ENCODE results near the gene KMT2C. TPM values are rescaled to one million over a fixed set of nuclear protein-coding genes. Genes with fewer than 3 reads are reported as not detected.
A peak's percentile ranks its signal among the peaks of the same experiment; 100 is the strongest.
"Not testable (repeated sequence)": the region's sequence is repeated elsewhere in the genome, so short reads cannot be mapped to it uniquely, and the experiment has no call there.

KMT2C gene
- polyA plus RNA-seq, 5 donors = 22.7 to 43.5 (median 35.9) TPM

DNA sequence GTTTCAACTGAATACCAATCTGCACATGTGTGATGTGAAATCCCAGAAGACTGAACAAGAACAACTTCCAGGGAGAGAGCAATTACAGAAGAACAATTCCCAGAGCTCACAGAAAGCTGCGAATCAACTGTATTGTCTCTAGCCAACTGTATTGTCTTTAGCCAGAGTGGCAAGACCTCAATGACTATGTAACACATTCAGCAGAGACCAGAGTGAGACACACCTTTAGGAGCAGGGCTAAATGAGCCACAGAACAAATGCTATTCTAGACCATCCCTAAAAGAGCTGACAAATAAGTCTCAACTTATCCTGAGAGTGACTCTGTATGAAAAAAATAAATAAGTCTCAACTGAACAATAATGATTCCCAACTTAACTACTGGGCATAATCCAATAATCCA is 72.0 kb downstream of the KMT2C start:
- no peak for DNase-seq

DNA sequence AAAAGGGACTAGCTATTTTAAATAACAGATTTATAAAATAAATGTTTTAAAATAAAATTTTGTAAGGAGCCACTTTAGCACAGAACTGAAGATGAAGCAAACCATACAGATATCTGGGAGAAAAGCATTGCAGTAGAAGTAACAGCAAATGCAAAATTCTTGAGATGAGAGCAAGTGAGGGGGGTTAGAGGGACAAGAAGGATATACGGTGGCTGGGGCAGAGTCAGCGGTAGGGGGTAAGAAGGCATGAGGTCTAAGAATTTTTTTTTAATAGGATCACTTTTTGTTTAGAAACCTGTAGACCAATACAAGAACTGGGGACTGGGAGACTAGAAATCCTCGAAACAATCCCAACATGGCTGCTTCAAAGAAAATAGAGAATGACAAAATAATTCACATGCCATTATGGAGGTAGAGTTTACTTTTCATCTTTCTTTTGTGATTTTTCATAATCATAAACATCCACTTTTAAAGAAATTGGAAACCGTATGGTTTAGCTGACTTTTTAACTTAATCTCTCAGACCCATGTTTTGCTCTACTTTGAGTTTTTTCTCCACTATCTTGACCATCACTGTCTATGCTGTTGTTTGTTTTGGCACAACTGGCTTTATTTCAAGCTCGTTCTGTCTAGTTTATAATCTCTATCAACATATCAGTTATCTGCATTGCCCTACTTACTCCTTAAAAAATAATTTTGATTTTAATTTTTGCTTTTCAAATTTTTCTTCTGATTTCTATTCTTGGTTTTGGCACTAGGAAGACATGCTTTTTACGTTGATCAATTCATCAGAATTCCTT is 73.5 kb downstream of the KMT2C start:
- no peak for DNase-seq

DNA sequence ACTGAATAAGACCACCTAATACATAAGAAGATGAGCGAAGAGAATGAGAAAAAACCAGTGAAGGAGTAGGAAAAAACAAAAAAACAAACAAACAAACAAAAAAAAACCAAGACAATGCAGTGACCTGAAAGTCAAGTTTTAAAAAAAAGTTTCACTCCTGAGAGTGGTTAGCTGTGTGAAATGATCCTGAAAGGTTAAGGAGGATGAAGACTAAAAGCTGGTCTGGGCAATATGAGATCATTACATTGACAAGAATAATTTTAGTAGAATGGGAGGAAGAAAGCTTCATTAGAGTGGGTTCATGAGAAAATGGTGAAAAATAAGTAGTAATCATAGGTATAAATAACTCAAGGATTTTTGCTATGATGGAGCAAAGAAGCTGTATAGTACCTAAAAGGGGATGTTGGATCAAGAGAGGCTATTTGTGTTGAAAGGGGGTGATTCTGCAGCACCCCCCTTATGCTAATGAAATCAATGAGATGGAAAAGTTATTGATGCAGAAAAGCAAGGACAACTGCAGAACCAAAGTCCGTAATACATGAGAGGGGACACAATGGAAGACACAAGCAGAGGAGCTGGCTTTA is 80.2 kb downstream of the KMT2C start:
- no peak for DNase-seq

DNA sequence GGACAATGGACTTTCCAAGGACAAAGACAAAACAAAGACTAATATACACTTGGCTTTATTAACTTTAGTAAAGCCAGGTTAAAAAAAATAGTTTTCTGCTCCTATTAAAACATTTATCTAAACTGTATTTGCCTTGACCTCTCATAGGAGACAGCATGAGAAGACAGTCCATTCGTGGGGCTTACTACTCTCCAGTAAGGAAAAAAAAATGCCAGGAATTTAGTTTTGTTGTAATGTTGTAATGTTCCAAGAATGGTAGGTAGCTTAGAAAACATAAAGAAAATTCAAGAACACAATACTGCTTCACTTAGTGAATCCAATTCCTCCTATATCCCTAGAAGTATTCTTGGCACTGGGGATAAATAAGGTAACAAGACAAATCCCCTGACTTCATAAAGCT is 81.7 kb downstream of the KMT2C start:
- DNase-seq = no peak

DNA sequence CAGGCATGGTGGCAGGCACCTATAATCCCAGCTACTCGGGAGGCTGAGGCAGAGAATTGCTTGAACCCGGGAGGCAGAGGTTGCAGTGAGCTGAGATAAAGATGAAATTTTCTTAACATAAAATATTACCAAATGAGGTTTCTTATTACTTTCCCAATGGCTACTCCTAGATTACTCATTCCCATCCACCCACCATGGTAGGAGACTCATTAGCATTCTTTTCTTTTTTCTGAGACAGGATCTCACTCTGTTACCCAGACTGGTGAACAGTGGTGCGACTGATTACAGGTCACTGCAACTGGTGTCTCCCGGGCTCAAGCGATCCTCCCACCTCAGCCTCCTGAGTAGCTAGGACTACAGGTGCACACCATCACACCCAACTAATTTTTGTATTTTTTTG is 82.5 kb downstream of the KMT2C start:
- not testable (repeated sequence) for DNase-seq

DNA sequence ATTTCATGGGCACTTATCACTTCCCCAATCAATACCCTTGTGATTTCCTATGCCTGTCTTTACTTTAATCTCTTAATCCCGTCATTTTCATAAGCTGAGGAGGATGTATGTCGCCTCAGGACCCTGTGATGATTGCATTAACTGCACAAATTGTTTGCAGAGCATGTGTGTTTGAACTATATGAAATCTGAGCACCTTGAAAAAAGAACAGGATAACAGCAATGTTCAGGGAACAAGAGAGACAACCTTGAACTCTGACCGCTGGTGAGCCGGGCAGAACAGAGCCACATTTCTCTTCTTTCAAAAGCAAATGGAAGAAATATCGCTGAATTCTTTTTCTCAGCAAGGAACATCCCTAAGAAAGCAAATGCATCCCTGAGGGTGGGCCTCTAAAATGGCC is 84.1 kb downstream of the KMT2C start:
- DNase-seq = not testable (repeated sequence)

DNA sequence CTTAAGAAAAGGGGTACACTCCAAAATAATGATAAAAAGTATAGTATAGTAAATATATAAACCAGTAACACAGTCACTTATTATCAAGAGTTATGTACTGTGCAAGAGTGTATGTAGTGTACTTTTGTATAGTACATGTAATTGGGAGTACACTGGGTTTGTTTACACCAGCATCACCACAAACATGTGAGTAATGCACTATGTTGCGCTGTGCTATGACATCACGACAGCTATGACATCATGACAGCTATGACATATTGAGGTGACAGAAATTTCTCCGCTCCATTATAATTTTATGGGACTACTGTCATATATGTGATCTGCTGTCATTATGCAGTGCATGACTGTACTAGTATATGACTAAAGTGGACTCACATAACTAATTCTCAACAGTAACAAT is 84.6 kb downstream of the KMT2C start:
- DNase-seq = no peak

DNA sequence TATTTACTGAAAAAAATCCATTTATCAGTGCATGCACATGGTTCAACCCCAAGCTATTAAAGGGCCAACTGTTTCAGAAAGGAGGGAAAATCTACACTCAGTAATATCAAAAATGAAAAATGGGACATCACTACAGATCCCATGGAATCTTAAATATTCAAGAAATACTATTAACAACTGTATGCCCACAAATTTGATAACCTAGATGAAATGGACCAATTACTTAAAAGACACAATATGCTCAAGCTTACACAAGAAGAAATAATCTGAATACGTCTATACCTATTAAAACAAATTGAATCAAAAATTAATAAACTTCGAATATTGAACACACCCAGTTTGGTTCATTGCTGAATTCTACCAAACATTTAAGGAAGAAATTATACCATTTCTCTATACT is 87.9 kb downstream of the KMT2C start:
- DNase-seq = no peak

DNA sequence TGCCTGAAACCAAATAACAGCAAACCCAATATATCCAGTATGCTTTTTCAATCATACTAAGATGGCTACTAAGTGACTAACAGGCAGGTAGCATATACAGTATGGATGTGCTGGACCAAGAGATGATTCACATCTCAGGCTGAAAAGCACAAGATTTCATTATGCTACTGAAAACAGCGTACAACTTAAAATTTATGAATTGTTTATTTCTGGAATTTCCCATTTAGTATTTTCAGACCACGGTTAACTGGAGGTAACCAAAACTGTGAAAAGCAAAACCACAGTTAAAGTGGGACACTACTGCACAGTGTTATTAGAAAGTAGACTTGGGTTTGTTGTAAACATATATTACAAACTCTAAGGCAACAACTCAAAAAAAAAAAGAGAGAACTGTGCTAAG is 91.5 kb downstream of the KMT2C start:
- DNase-seq = no peak

DNA sequence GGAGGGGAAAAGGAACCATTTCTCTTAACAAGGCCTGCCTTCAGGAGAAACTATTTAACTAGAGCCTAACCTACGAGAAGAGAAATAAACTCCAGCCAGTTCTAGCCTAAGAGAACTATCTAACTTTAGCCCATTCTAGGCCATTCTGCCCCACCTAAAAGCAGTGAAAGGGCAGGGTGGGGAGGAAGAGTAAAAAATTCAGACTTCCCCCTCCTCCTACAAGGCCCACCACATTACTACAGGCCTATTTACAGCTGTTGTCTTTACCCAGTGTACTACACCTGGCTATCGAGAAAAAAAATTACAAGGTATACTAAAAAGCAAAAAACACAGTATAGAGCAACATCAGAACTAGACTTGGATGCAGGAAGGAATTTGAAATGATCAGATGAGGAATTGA is 93.0 kb downstream of the KMT2C start:
- DNase-seq = no peak

DNA sequence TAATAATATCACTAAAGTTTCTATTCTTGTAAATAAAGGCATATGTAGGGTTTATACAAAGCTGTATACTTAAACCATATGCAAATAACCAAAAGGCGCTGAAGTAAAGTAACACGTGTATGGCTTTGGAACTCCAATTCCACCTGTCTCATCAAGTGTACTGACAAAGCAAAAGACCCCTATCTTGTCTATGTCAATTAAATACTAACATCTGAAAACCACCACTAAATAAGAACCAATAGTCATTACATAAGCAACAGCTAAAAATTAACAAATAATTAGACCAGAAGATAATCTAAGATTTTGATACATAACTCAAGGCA is 93.9 kb downstream of the KMT2C start:
- DNase-seq = no peak

DNA sequence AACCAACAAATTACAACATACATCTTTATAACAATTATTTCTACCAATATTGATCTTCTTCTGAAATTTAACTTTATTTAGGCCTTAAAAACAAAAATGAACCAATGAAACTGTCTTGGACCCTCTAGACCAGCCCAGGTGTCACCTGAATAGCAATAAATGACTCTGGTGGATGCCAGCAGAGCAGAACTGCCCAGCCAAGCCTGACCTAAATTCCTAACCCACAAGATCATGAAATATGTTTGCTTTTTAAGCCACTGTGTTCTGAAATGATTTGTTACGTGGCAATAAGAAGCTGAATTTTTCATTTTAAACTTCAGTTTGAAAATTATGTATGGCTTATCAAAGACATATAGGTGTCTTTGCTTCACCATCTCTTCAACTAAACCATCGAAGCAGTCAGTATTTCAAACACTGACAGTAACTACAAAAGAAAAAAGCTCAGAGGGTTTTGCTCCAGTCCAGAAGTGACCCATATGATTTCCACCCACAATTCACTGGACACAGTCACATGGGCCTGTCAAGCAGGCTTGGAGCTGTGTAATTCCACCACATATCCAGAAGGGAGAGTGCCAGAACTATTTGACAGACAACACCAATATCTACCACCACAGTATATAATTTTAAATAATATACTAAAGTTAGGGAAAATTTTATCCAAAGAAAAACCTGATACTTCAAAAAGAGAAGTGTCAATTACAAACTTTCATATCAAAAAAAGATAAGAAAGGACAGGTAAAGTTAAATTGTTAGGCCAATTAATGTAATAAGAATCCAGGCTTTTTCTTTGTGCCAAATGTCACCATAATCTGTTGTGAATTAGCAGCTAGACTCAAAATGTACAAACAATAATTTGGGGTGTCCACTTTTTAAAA is 94.5 kb downstream of the KMT2C start:
- DNase-seq = peak in 1 of 2 donors; percentile 16

DNA sequence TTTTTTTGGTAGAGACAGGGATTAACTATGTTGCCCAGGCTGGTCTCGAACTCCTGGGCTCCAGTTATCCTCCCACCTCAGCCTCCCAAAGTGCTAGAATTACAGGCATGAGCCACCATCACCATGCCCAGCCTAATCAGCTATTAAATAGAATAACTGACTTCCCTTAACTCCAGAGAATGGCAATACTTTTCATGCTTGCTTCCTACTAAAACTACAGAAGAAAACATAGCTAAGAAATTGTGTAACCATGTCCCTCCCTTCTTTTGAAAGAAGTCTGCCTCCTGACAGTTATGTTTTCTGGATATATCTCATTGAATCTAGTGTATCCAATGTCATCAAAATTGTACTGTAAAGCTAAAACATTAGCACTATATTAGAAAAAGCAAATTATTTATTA is 95.6 kb downstream of the KMT2C start:
- DNase-seq = no peak

DNA sequence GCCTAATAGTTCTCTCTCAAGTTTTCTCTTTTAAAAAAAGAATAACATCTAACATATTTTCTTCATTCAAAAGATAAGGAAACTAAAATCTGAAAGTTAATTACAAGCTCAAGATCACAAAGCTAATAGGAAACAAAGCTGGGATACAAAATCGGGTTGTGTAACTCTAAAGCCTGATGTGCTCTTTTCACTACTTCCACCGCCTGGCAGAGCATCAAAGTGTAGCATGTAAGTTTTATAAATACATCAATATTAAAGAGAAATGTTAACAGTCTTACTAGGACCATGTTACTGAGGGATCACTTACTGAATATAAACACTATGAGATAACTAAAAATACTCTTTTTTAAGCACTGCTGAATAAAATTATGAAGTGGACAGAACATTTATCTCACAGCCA is 97.2 kb downstream of the KMT2C start:
- DNase-seq = peak; percentile 15 to 17

DNA sequence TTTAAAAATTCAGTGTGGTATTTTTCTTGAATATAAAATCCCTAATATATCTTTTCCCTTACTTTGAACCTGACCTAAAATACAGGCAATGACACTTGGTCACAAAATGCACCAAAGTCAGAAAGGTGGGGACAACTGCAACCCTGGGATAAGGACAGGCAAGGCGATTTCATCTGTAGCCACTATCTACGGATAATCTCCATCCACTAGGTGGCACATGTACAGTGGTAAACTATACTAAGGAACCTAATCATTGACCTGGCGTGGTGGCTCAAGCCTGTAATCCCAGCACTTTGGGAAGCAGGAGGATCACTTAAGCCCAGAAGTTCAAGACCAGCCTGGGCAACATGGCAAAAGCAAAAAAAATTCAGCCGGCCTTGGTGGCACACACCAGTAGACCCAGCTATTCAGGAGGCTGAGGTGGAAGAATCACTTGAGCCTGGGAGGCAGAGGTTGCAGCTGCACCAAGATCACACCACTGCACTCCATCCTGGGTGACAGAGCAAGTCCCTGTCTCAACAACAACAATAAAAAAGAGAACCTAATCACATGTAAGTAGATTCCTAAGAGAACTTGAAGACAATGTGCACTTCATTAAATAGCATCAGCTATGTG is 98.9 kb downstream of the KMT2C start:
- no peak for DNase-seq

DNA sequence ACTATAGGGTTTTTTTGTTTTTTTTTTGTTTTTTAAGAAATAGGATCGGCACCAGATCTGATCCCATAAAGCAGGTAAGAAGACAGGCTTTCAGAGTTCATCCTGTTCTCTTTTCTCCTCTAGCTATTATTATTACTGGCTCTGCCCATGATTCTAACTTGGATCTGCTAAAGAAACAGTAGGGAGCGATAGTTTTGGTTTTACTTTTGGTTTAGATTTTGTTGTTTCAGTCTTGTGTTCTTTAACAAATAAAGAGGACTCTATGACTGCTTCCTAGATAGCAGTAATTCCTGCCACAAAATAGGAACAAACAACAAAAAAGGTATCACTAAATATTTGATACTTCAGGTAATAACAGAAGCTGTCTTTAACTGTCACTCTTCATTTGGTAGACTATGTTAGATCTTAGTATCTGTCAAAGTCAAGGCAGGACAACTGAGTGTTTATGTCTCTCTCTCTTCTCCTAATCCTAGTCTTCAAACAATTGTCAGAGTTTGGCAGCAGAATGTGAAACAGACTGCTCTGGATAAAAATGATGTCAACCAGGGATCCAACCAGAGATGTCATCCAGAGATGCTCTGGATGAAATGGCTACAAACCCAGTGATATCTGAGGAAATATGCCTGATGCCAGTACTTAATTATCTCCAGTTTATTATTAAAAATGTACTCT is 99.8 kb downstream of the KMT2C start:
- no peak for DNase-seq

DNA sequence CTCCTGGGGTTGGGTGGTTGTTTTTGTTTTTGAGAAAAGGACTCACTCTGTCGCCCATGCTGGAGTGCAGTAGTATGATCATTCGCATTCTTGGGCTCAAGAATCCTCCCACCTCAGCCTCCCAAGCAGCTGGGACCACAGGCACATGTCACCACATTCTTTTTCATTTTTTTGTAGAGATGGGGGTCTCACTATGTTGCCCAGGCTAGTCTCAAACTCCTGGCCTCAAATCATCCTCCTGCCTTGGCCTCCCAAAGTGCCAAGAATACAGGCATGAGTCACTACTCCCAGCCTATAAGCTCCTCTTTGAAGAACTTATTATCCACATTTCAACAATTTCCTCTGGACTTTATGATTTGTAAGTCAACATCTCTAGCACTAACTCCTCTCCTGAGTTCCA is 102.7 kb downstream of the KMT2C start:
- DNase-seq = no peak

DNA sequence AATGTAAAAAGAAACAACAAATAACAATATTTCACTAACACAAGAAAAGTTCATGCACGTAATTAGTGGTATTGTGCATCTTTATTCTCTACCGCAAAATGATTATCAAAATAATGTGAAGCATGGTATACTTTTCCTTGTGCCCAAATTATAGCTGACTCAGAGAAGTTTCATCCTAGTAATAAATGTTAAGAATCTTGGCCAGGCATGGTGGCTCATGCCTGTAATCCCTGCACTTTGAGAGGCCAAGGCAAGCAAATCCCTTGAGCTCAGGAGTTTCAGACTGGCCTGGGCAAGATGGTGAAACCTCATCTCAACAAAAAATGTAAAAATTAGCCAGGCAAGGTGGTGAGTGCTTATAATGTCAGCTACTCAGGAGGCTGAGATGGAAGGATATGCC is 105.0 kb downstream of the KMT2C start:
- no peak for DNase-seq

DNA sequence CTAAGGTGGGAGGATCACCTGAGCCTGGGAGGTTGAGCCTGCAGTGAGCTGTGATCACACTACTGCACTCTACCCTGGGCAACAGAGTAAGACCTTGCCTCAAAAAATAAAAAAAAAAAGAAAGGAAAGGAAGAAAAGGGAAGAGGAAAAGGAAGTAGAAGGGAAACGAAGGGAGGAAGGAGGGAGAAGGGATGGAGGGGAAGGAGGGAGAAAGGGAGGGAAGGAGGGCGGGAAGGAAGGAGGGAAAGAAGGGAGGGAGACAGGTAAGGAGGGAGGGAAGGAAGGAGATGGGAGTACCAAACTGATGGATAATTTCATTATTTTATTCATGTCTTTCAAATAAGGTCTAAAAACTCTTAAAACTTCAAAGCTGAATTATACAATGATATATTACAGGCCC is 106.3 kb downstream of the KMT2C start:
- DNase-seq = no peak

DNA sequence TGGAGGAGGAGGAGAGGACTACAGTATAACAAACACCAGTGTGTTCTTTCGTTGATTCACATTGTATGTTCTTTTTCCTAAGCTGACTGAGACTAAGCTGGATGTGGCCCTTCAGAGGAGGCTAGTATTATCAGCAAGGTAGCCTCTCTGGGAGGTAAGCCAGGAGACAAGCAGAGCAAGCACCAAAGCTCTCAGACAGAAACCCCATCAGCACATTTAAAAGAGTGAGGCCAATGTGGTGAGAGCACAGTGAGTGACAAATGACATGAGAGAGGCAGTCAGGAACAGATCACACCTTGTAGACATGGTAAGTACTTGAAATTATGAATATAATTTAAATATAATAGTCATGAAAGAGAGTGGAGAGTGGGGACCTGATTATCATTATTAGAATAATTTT is 107.6 kb downstream of the KMT2C start:
- no peak for DNase-seq

DNA sequence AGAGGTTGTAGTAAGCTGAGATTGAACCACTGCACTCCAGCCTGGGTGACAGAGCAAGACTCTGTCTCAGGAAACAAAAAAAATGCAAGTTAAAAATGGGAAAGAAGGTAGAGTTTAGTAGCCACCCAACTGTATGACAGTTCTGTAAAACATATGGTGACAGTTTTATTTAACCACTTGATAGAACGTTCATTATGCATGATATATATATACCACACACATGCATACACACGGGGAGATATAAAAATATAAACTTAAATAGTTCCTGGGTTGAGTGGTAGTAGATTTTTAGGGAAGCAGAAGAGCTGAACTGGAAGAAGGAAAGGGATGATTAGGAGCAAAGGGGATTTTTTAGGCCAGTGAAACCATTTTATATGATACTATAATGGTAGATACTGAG is 120.0 kb downstream of the KMT2C start:
- DNase-seq = no peak
